Astrocyte (in vitro differentiated cells and primary cell): Measurements from ENCODE around the gene TGFBI. TPM values are rescaled to one million over a fixed set of nuclear protein-coding genes. Genes with fewer than 3 reads are reported as not detected.

ENCODE experiments used
- DNase-seq: peaks from one replicate; pipeline ENCODE4 v3.0.0-alpha.2; 2010; ENCODE audit warnings: low read depth
- FAIRE-seq: peaks from 2 replicates; lab custom pipeline; 2011; peaks lifted over from hg19 to GRCh38; lab: Jason Lieb, UNC
- H2AFZ ChIP-seq: 2 replicates; pipeline ENCODE4 v1.6.0; 2012; ENCODE audit warnings: low read depth, low read length, inconsistent platforms
- H3K27ac ChIP-seq: 2 replicates; pipeline ENCODE4 v1.5.1; 2011; ENCODE audit warnings: low read depth, low read length, inconsistent platforms
- H3K27me3 ChIP-seq: 2 replicates; pipeline ENCODE4 v1.6.0; 2011; ENCODE audit warnings: low read length, inconsistent platforms; ENCODE audit not compliant: insufficient read depth
- H3K36me3 ChIP-seq: 2 replicates; pipeline ENCODE4 v1.5.1; 2011; ENCODE audit warnings: low read length, inconsistent platforms; ENCODE audit not compliant: insufficient read depth
- H3K4me1 ChIP-seq: 2 replicates; pipeline ENCODE4 v1.5.1; 2011; ENCODE audit warnings: low read length, inconsistent platforms; ENCODE audit not compliant: insufficient read depth
- H3K4me2 ChIP-seq: 2 replicates; pipeline ENCODE4 v1.6.0; 2012; ENCODE audit warnings: low read length, inconsistent platforms
- H3K4me3 ChIP-seq: 2 replicates; pipeline ENCODE4 v1.5.1; 2011; ENCODE audit warnings: low read depth, mild to moderate bottlenecking, low read length, inconsistent platforms; ENCODE audit not compliant: insufficient read depth
- H3K79me2 ChIP-seq: 2 replicates; pipeline ENCODE4 v1.6.0; 2012; ENCODE audit warnings: mild to moderate bottlenecking, low read length, inconsistent platforms; ENCODE audit not compliant: insufficient read depth
- H3K9ac ChIP-seq: 2 replicates; pipeline ENCODE4 v1.6.0; 2012; ENCODE audit warnings: mild to moderate bottlenecking, low read length, inconsistent platforms
- H3K9me3 ChIP-seq: 2 replicates; pipeline ENCODE4 v1.5.1; 2012; ENCODE audit warnings: low read depth, mild to moderate bottlenecking, low read length, inconsistent platforms; ENCODE audit not compliant: insufficient read depth
- H4K20me1 ChIP-seq: 2 replicates; pipeline ENCODE4 v1.6.0; 2012; ENCODE audit warnings: low read length, inconsistent platforms; ENCODE audit not compliant: insufficient read depth
- H3K27ac Mint-ChIP-seq: one replicate; pipeline ENCODE4 v1.8.0; 2021; ENCODE audit warnings: mild to moderate bottlenecking, mixed read lengths; ENCODE audit not compliant: unreplicated experiment
- H3K27me3 Mint-ChIP-seq: one replicate; pipeline ENCODE4 v1.8.0; 2021; ENCODE audit warnings: low read depth, mixed read lengths; ENCODE audit not compliant: unreplicated experiment
- H3K36me3 Mint-ChIP-seq: one replicate; pipeline ENCODE4 v1.8.0; 2021; ENCODE audit warnings: low read depth, mixed read lengths; ENCODE audit not compliant: unreplicated experiment
- H3K4me1 Mint-ChIP-seq: one replicate; pipeline ENCODE4 v1.8.0; 2021; ENCODE audit warnings: low read depth, mixed read lengths; ENCODE audit not compliant: unreplicated experiment
- H3K4me3 Mint-ChIP-seq: one replicate; pipeline ENCODE4 v1.8.0; 2021; ENCODE audit warnings: mild to moderate bottlenecking, moderate library complexity, mixed read lengths; ENCODE audit not compliant: unreplicated experiment
- H3K9me3 Mint-ChIP-seq: one replicate; pipeline ENCODE4 v1.8.0; 2021; ENCODE audit warnings: mild to moderate bottlenecking, mixed read lengths; ENCODE audit not compliant: unreplicated experiment
- CTCF ChIP-seq: IDR thresholded peaks from 2 replicates; pipeline ENCODE4 v1.5.1; 2011; ENCODE audit warnings: low read depth, mild to moderate bottlenecking, inconsistent platforms, low read length, moderate library complexity; ENCODE audit not compliant: insufficient read depth
- EZH2 ChIP-seq: IDR thresholded peaks from 2 replicates; pipeline ENCODE4 v1.6.1; 2012; ENCODE audit warnings: mild to moderate bottlenecking, low read length, inconsistent platforms; ENCODE audit not compliant: insufficient read depth
- total RNA-seq: library from RNA; stranded (reverse); gene quantifications from 2 replicates; pipeline ENCODE4 v1.2.1, GENCODE V29; 2021

Gene TGFBI
- total RNA-seq, 1 donor from 2014 or later: 1,145 TPM

DNA sequence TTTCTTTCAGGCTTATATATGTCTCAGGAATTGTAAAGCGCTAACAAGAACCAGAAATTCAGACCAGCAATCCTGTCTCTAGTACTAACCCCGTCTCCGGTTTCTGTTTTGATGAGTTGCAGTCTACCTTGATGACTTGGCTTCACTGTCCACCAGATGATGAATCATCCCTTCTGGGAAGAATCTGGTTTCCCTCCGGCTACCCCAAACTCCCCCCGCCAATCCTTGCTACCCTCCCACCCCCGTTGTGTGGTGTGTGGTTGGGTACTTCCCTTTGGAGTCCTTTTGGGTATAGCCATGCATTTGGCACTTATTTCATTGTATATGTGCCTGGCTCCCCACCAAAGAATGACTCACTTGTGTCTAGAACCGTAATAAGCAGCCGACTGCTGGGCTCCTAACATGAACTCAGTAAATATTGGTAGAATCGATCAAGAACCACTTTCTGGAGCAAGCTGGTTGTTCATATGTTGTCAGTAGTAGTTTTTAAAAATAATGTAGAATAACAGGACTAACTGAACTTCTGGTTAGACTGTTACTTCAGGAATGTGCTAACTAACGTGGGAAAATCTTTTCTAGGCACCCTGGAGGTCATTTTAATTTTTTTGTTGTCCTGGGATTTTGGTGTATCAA lies 8.3 kb upstream of the TGFBI start:
- H4K20me1 ChIP-seq: no peaks in the 10 kb centered on the region
- H3K9me3 ChIP-seq: no peaks in the 10 kb centered on the region
- H3K79me2 ChIP-seq: no peaks in the 10 kb centered on the region
- peak overlapping the region; percentile 98 for H3K27ac Mint-ChIP-seq
- H3K4me1 Mint-ChIP-seq: peaks cover 80% of the 10 kb centered on the region
- H2AFZ ChIP-seq: no peak overlapping the region
- H3K36me3 Mint-ChIP-seq: peaks cover 1% of the 10 kb centered on the region
- H3K9me3 Mint-ChIP-seq: peaks cover 14% of the 10 kb centered on the region
- peak overlapping the region; percentile 99 for H3K27ac ChIP-seq
- H3K4me3 Mint-ChIP-seq: peak overlapping the region; percentile 41
- H3K4me3 ChIP-seq: no peak overlapping the region
- peak overlapping the region; percentile 69 for H3K4me2 ChIP-seq
- TF ChIP-seq CTCF: no peak
- no peak for TF ChIP-seq EZH2
- peak overlapping the region; percentile 88 for H3K9ac ChIP-seq
- H3K4me1 ChIP-seq: peaks cover 60% of the 10 kb centered on the region
- H3K27me3 Mint-ChIP-seq: no peaks in the 10 kb centered on the region
- FAIRE-seq (peak; percentile 99), DNase-seq (peak; percentile 98)
- H3K36me3 ChIP-seq: no peaks in the 10 kb centered on the region
- no peaks in the 10 kb centered on the region for H3K27me3 ChIP-seq

- FAIRE-seq: peak; percentile 43
- Histone ChIP-seq H3K4me1 (peaks cover 57% of the 10 kb centered on the region), H3K4me3 (no peak overlapping the region), H4K20me1 (no peaks in the 10 kb centered on the region), H3K27me3 (no peaks in the 10 kb centered on the region), H3K79me2 (no peaks in the 10 kb centered on the region), H3K27ac (peak overlapping the region; percentile 99), H3K36me3 (no peaks in the 10 kb centered on the region), H3K9me3 (no peaks in the 10 kb centered on the region), H3K9ac (peak overlapping the region; percentile 88), H2AFZ (no peak overlapping the region), H3K4me2 (peak overlapping the region; percentile 69)
- peaks cover 1% of the 10 kb centered on the region for H3K36me3 Mint-ChIP-seq
- H3K27me3 Mint-ChIP-seq: peaks cover 4% of the 10 kb centered on the region
- H3K27ac Mint-ChIP-seq: peak overlapping the region; percentile 98
- DNase-seq: peak; percentile 82
- peak overlapping the region; percentile 65 for H3K4me3 Mint-ChIP-seq
- H3K9me3 Mint-ChIP-seq: peaks cover 14% of the 10 kb centered on the region
- TF ChIP-seq CTCF: no peak
- TF ChIP-seq EZH2: no peak
- H3K4me1 Mint-ChIP-seq: peaks cover 77% of the 10 kb centered on the region
Measured at GRCh38 chr5:136021016-136021405, 7.8 kb upstream of the TGFBI start.

DNA sequence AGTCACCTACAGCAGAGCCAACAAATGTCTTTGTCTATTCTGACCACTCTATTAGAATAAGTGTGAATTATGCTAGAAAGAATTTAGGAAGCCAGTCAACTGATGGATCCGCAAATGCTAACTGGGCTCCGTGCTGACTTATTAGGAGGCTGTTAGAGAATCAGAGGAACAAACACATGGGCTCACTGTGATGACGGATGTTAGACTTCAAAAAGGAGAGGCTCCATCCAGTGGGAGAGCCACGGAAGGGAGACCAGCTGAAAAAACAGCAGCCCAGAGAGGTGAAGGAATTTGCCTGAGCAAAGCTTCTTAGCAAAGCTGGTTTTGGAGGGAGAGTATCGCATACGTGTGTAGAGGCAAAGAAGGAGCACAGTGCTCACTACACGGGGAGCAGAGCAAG lies 5.8 kb upstream of the TGFBI start:
- Histone ChIP-seq H3K4me3 (no peak overlapping the region), H3K9ac (no peak overlapping the region), H3K27me3 (no peaks in the 10 kb centered on the region), H3K27ac (no peak overlapping the region), H3K79me2 (peaks cover 8% of the 10 kb centered on the region), H4K20me1 (no peaks in the 10 kb centered on the region), H3K9me3 (no peaks in the 10 kb centered on the region), H3K4me1 (peaks cover 40% of the 10 kb centered on the region), H3K36me3 (no peaks in the 10 kb centered on the region), H3K4me2 (no peak overlapping the region), H2AFZ (no peak overlapping the region)
- Mint-ChIP-seq H3K9me3 (peaks cover 16% of the 10 kb centered on the region), H3K36me3 (peaks cover 5% of the 10 kb centered on the region), H3K4me3 (no peak overlapping the region), H3K27me3 (peaks cover 19% of the 10 kb centered on the region), H3K27ac (peak overlapping the region; percentile 28), H3K4me1 (peaks cover 62% of the 10 kb centered on the region)
- no peak for TF ChIP-seq CTCF
- TF ChIP-seq EZH2: no peak
- DNase-seq (peak; percentile 63), FAIRE-seq (no peak)
